ENCODE results near the gene MROH7. TPM values are rescaled to one million over a fixed set of nuclear protein-coding genes. Genes with fewer than 3 reads are reported as not detected.

MROH7 gene
- total RNA-seq, 4 donors from 2014 or later: 22.3 to 64.2 (median 35.5) TPM

DNA sequence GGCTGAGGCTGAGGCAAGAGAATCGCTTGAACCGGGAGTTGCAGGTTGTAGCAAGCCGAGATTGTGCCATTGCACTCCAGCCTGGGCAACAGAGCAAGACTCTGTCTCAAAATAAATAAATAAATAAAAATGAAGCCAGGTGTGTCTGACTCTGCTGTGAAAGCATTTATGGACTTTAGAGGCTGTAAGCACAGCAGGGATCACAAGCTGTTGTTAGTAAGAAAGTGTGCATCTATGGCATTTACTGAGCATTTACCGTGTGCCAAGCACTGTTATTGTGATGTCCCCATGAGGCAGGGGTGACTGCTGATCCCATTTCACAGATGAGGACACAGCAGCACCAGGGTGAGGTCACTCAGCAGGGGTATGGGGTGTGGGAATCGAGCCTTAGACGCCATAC, 38.3 kb upstream of the MROH7 start:
- H3K27me3 ChIP-seq: no peaks in the 10 kb centered on the region
- H3K9me3 ChIP-seq: no peaks in the 10 kb centered on the region
- peaks cover 0 to 13% (median 0%) of the 10 kb centered on the region in 4 donors for H3K4me1 ChIP-seq
- H3K4me3 ChIP-seq: no peak overlapping the region
- H3K36me3 ChIP-seq: peaks cover 0 to 46% (median 0%) of the 10 kb centered on the region in 3 donors
- peak overlapping the region in 3 of 4 donors; percentile 24 to 35 (median 27) for H3K27ac ChIP-seq
- no peak for DNase-seq
- no peak for TF ChIP-seq POLR2A (IDR thresholded peaks at IDR 0.05)
- TF ChIP-seq, protein P1, sequence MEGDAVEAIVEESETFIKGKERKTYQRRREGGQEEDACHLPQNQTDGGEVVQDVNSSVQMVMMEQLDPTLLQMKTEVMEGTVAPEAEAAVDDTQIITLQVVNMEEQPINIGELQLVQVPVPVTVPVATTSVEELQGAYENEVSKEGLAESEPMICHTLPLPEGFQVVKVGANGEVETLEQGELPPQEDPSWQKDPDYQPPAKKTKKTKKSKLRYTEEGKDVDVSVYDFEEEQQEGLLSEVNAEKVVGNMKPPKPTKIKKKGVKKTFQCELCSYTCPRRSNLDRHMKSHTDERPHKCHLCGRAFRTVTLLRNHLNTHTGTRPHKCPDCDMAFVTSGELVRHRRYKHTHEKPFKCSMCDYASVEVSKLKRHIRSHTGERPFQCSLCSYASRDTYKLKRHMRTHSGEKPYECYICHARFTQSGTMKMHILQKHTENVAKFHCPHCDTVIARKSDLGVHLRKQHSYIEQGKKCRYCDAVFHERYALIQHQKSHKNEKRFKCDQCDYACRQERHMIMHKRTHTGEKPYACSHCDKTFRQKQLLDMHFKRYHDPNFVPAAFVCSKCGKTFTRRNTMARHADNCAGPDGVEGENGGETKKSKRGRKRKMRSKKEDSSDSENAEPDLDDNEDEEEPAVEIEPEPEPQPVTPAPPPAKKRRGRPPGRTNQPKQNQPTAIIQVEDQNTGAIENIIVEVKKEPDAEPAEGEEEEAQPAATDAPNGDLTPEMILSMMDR (IDR thresholded peaks at IDR 0.05): no peak

DNA sequence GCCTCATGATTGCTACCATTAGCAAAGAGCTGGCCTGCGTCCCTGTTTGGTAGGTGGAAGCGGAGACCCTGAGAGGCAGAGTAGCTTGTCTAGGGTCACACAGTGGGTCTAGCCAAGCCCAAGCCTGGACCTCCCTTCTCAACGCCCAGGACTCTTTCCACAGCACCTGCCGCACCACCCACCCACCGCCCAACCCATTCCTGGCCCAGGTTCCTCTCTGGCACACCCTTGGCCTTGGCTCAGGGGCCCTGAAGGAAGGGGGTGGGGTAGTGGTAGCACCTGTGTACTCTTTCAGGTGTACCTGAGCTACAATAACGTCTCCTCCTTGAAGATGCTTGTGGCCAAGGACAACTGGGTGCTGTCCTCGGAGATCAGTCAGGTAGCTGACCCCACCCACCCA, 37.5 kb upstream of the MROH7 start:
- Histone ChIP-seq H3K9me3 (no peaks in the 10 kb centered on the region), H3K27me3 (no peaks in the 10 kb centered on the region), H3K4me1 (peaks cover 0 to 13% (median 0%) of the 10 kb centered on the region in 4 donors), H3K27ac (peak overlapping the region in 3 of 4 donors; percentile 24 to 35 (median 27)), H3K36me3 (peaks cover 0 to 49% (median 0%) of the 10 kb centered on the region in 3 donors), H3K4me3 (no peak overlapping the region)
- DNase-seq: peak in 2 of 3 donors; percentile 69 to 75
- TF ChIP-seq, protein P1 (IDR thresholded peaks at IDR 0.05): no peak
- TF ChIP-seq POLR2A (IDR thresholded peaks at IDR 0.05): no peak

DNA sequence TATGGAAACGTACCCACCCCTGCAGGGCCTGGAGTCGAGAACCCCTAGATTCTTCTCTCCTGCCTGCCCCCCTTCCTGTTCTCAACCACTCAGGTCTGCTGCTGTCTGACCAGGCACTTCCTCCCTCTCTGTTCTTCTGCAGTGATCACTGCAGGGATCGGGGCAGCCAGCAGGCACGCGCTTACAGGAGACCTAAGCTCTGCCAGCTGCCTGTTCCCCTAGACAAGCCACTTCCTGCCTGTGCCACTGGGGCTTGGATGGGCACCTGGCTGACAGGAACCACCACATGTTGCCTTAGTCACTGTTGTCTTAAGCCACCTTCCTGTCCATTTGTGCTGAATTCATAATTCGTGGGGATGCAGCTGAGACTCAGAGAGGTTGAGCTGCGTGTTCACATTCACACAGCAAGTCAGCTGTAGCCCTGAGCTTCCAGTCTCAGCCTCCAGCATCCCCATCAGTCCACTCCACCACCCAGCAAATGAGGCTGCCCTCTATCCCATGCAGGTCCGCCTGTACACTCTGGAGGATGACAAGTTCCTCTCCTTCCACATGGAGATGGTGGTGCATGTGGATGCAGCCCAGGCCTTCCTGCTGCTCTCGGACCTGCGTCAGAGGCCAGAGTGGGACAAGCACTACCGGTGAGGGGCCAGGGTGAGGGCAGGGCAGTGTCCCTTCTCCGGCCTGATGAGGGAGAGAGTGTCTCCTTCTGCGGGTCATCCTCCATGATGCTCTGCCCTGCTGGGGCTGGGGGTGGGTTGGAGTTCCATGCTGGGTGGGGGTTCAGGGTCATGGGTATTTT, 36.8 kb upstream of the MROH7 start:
- Histone ChIP-seq H3K4me1 (peaks cover 0 to 13% (median 0%) of the 10 kb centered on the region in 4 donors), H3K9me3 (no peaks in the 10 kb centered on the region), H3K36me3 (peaks cover 0 to 50% (median 0%) of the 10 kb centered on the region in 3 donors), H3K27ac (peak overlapping the region in 3 of 4 donors; percentile 24 to 35 (median 27)), H3K27me3 (no peaks in the 10 kb centered on the region), H3K4me3 (no peak overlapping the region)
- TF ChIP-seq, protein P1 (IDR thresholded peaks at IDR 0.05): peak in 1 of 6 experiments; percentile 8
- no peak for TF ChIP-seq POLR2A (IDR thresholded peaks at IDR 0.05)
- DNase-seq: peak in 1 of 3 donors; percentile 20

DNA sequence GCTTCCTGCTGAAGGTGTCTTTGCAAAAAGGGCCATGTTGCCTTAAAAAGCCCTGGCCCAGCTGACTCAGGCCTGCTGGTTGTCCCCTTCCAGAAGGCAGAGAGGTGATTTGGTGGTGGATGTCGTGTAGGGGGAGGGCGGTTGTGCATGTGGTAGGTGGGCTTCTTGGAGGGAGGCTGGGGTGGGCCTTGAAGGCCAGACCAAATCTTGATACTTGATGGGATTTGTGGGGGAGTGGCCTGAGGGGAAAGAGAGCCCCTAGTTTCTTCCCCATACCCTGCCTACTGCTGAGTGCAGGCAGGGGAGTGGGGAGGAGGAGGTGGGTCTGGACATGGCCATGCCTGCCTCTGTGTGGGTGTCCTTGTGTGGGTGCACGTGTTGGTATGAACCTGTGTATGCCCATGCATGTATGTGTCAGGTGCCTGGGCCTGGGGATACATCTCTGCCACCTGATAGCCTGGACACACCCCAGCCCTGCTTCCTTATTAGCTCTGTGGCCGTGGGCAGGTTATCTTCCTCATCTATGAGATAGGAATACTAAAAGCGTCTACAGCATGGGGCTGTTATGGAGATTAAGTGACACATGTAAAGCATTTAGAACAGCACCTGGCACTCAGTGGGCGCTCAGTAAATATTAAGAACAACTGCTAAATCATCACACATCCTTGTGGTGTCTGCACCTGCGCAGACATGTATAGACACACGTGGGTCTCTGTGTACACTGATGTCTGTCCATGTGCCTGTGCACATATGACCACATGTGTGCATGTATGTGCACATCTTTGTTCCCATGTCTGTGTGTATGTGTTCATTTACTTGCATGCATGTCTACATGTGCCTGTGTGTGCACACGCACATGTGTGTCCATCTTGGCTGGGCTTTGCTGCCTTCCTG, 35.2 kb upstream of the MROH7 start:
- no peak for TF ChIP-seq POLR2A (IDR thresholded peaks at IDR 0.05)
- TF ChIP-seq, protein P1 (IDR thresholded peaks at IDR 0.05): no peak
- no peaks in the 10 kb centered on the region for H3K27me3 ChIP-seq
- no peaks in the 10 kb centered on the region for H3K9me3 ChIP-seq
- H3K27ac ChIP-seq: peak overlapping the region in 2 of 4 donors; percentile 44 to 46
- peaks cover 0 to 42% (median 0%) of the 10 kb centered on the region in 3 donors for H3K36me3 ChIP-seq
- peak in 2 of 3 donors; percentile 66 to 68 for DNase-seq
- peaks cover 0 to 13% (median 0%) of the 10 kb centered on the region in 4 donors for H3K4me1 ChIP-seq
- H3K4me3 ChIP-seq: no peak overlapping the region

DNA sequence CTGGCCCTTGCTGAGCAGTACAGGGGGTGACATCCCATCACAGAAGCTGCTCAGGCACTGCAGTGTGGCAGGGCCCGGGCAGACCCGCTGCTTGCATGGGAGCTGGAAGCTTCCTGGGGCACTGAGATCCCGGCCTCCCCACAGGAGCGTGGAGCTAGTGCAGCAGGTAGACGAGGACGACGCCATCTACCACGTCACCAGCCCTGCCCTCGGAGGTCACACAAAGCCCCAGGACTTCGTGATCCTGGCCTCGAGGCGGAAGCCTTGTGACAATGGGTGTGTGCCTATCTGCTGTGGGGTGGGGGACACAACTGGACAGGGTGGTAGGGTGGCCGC, 34.6 kb upstream of the MROH7 start:
- Histone ChIP-seq H3K27ac (no peak overlapping the region), H3K27me3 (no peaks in the 10 kb centered on the region), H3K9me3 (no peaks in the 10 kb centered on the region), H3K4me3 (no peak overlapping the region), H3K36me3 (peaks cover 0 to 37% (median 0%) of the 10 kb centered on the region in 3 donors), H3K4me1 (peaks cover 0 to 13% (median 0%) of the 10 kb centered on the region in 4 donors)
- no peak for TF ChIP-seq POLR2A (IDR thresholded peaks at IDR 0.05)
- TF ChIP-seq, protein P1 (IDR thresholded peaks at IDR 0.05): no peak
- peak in 1 of 3 donors; percentile 35 for DNase-seq
